H1 (cell line): ENCODE data around the gene EHBP1. TPM values are rescaled to one million over a fixed set of nuclear protein-coding genes. Genes with fewer than 3 reads are reported as not detected.

ENCODE experiments used
- CTCF ChIA-PET: fragments of 300-600 bp; sonication (Branson Sonifier 250); formaldehyde crosslinking; loops from one replicate; lab custom pipeline; 2021; ENCODE audit not compliant: partially characterized antibody; lab: Charles Lee
- POLR2A ChIA-PET: fragments of 300-600 bp; sonication (Branson Sonifier 250); formaldehyde crosslinking; loops from one replicate; lab custom pipeline; 2021; ENCODE audit warnings: inconsistent platforms; ENCODE audit not compliant: partially characterized antibody; lab: Charles Lee
- DNase-seq, 2 experiments: peaks; one replicate each; pipeline versions ENCODE4 v3.0.0 to v3.0.0-alpha.2; 2010 to 2022; ENCODE audit warnings: low spot score in 2 of 2, low read depth in 1 of 2, mixed read lengths in 1 of 2
- FAIRE-seq: peaks from 2 replicates; lab custom pipeline; 2011; peaks lifted over from hg19 to GRCh38; lab: Jason Lieb, UNC
- H2AFZ ChIP-seq: 2 replicates; pipeline ENCODE4 v1.8.1; 2012; ENCODE audit warnings: low read length, inconsistent platforms
- H2AK5ac ChIP-seq: 2 replicates; pipeline ENCODE4 v1.6.1; 2013; ENCODE audit warnings: low read depth, low read length
- H2BK120ac ChIP-seq: replicated peaks from 2 replicates; pipeline ENCODE3; 2013; ENCODE audit warnings: low read depth, low read length, inconsistent platforms
- H2BK12ac ChIP-seq: 2 replicates; pipeline ENCODE4 v1.6.1; 2013; ENCODE audit warnings: low read depth, low read length
- H2BK15ac ChIP-seq: 2 replicates; pipeline ENCODE4 v1.6.1; 2013; ENCODE audit warnings: low read length
- H2BK20ac ChIP-seq: 2 replicates; pipeline ENCODE4 v1.6.1; 2013; ENCODE audit warnings: low read length
- H2BK5ac ChIP-seq: 2 replicates; pipeline ENCODE4 v1.6.1; 2013; ENCODE audit warnings: low read depth, low read length
- H3K14ac ChIP-seq: 2 replicates; pipeline ENCODE4 v1.6.1; 2013; ENCODE audit warnings: inconsistent platforms; ENCODE audit not compliant: insufficient read length
- H3K18ac ChIP-seq: 2 replicates; pipeline ENCODE4 v1.6.1; 2013; ENCODE audit warnings: low read length; ENCODE audit errors: extremely low read depth
- H3K23ac ChIP-seq: 2 replicates; pipeline ENCODE4 v1.6.1; 2013; ENCODE audit warnings: inconsistent platforms; ENCODE audit not compliant: insufficient read length
- H3K23me2 ChIP-seq: 2 replicates; pipeline ENCODE4 v1.6.1; 2013; ENCODE audit warnings: low read depth, low read length
- H3K27ac ChIP-seq: 2 replicates; pipeline ENCODE4 v1.6.1; 2011; ENCODE audit warnings: low read depth, low read length, inconsistent platforms
- H3K27me3 ChIP-seq, 4 experiments: replicated peaks in 1 of 4; 1 replicate in 1 of 4; 2 replicates in 3 of 4; pipeline versions ENCODE4 v1.6.1 to v1.8.1; 2011 to 2013; ENCODE audit warnings: low read length in 3 of 4, mild to moderate bottlenecking in 3 of 4, inconsistent platforms in 2 of 4, mixed read lengths in 2 of 4, moderate library complexity in 1 of 4; ENCODE audit not compliant: control insufficient read depth in 3 of 4, insufficient read depth in 3 of 4; ENCODE audit errors: extremely low read depth in 1 of 4
- H3K36me3 ChIP-seq, 4 experiments: 2 replicates each; pipeline versions ENCODE4 v1.6.1 to v1.8.1; 2011 to 2013; ENCODE audit warnings: mild to moderate bottlenecking in 4 of 4, low read length in 3 of 4, moderate library complexity in 2 of 4, control low read depth in 1 of 4, inconsistent platforms in 1 of 4; ENCODE audit not compliant: insufficient read depth in 4 of 4, control insufficient read depth in 2 of 4
- H3K4ac ChIP-seq: replicated peaks from 2 replicates; pipeline ENCODE3; 2013; ENCODE audit warnings: low read length, low read depth, mixed read lengths, inconsistent platforms; ENCODE audit not compliant: insufficient read length
- H3K4me1 ChIP-seq, 4 experiments: replicated peaks in 1 of 4; 1 replicate in 1 of 4; 2 replicates in 3 of 4; pipeline versions ENCODE4 v1.6.1 to v1.8.1; 2011 to 2013; ENCODE audit warnings: low read length in 3 of 4, inconsistent platforms in 2 of 4, mixed read lengths in 1 of 4; ENCODE audit not compliant: insufficient read depth in 4 of 4, control insufficient read depth in 3 of 4
- H3K4me2 ChIP-seq, 2 experiments: 2 replicates each; pipeline versions ENCODE4 v1.6.1 to v1.8.1; 2011 to 2013; ENCODE audit warnings: low read depth in 2 of 2, low read length in 2 of 2, control low read depth in 1 of 2, inconsistent platforms in 1 of 2, mild to moderate bottlenecking in 1 of 2; ENCODE audit not compliant: insufficient read depth in 1 of 2
- H3K4me3 ChIP-seq, 4 experiments: fragments of 200-600, 300-600 bp in 1 of 4; sonication (generic), shearing (Covaris generic), sonication (Bioruptor Twin) in 1 of 4; 2 replicates each; pipeline versions ENCODE4 v1.5.1 to v1.8.1; 2011 to 2016; ENCODE audit warnings: low read length in 4 of 4, low read depth in 3 of 4, control low read depth in 2 of 4, inconsistent platforms in 2 of 4, mild to moderate bottlenecking in 2 of 4, mixed read lengths in 1 of 4, moderate library complexity in 1 of 4; ENCODE audit not compliant: insufficient read depth in 2 of 4; ENCODE audit errors: extremely low read depth in 1 of 4
- H3K56ac ChIP-seq: replicated peaks from 2 replicates; pipeline ENCODE3; 2013; ENCODE audit warnings: low read depth, mild to moderate bottlenecking, mixed read lengths, low read length, inconsistent platforms; ENCODE audit not compliant: insufficient read length
- H3K79me1 ChIP-seq: 2 replicates; pipeline ENCODE4 v1.6.1; 2013; ENCODE audit warnings: low read depth, low read length, control low read depth
- H3K79me2 ChIP-seq, 2 experiments: 2 replicates each; pipeline versions ENCODE4 v1.6.1 to v1.8.1; 2012 to 2013; ENCODE audit warnings: low read length in 2 of 2, mild to moderate bottlenecking in 2 of 2, inconsistent platforms in 1 of 2; ENCODE audit not compliant: insufficient read depth in 2 of 2, control insufficient read depth in 1 of 2
- H3K9ac ChIP-seq, 4 experiments: replicated peaks in 1 of 4; 1 replicate in 1 of 4; 2 replicates in 3 of 4; pipeline versions ENCODE4 v1.6.1 to v1.8.1; 2011 to 2013; ENCODE audit warnings: low read depth in 3 of 4, low read length in 3 of 4, control low read depth in 2 of 4, mild to moderate bottlenecking in 2 of 4, moderate library complexity in 2 of 4, inconsistent platforms in 1 of 4; ENCODE audit errors: extremely low read depth in 1 of 4
- H3K9me3 ChIP-seq, 2 experiments: 2 replicates each; pipeline versions ENCODE4 v1.6.1 to v1.8.1; 2012 to 2013; ENCODE audit warnings: mild to moderate bottlenecking in 2 of 2, moderate library complexity in 2 of 2, control low read depth in 1 of 2, inconsistent platforms in 1 of 2, low read depth in 1 of 2, low read length in 1 of 2, mixed read lengths in 1 of 2; ENCODE audit not compliant: insufficient read depth in 2 of 2
- H4K20me1 ChIP-seq, 2 experiments: replicated peaks in 1 of 2; 2 replicates each; pipeline versions ENCODE3 to v1.8.1; 2011 to 2013; ENCODE audit warnings: inconsistent platforms in 2 of 2, low read length in 2 of 2, mild to moderate bottlenecking in 1 of 2; ENCODE audit not compliant: insufficient read depth in 2 of 2, control insufficient read depth in 1 of 2
- H4K5ac ChIP-seq: 2 replicates; pipeline ENCODE4 v1.6.1; 2013; ENCODE audit warnings: low read length, low read depth, mixed read lengths, inconsistent platforms; ENCODE audit not compliant: insufficient read length
- H4K8ac ChIP-seq: 2 replicates; pipeline ENCODE4 v1.8.0; 2013; ENCODE audit warnings: mild to moderate bottlenecking, moderate library complexity, low read length, inconsistent platforms; ENCODE audit not compliant: insufficient read depth; ENCODE audit errors: extremely low read depth
- H4K91ac ChIP-seq: replicated peaks from 2 replicates; pipeline ENCODE3; 2013; ENCODE audit warnings: low read length, mixed read lengths, inconsistent platforms; ENCODE audit not compliant: insufficient read length
- BACH1 ChIP-seq: IDR thresholded peaks from 2 replicates; pipeline ENCODE4 v1.6.1; 2012; ENCODE audit warnings: low read length, improper control_type of control experiment
- CTBP2 ChIP-seq: IDR thresholded peaks from 2 replicates; pipeline ENCODE4 v1.7.0; 2011; ENCODE audit warnings: borderline replicate concordance, mild to moderate bottlenecking, moderate library complexity, mixed read lengths, low read length; ENCODE audit not compliant: insufficient read depth, insufficient read length
- EZH2 ChIP-seq: fragments of 200-600 bp; sonication (generic); IDR thresholded peaks from 2 replicates; pipeline ENCODE4 v1.7.1; 2012; ENCODE audit warnings: low read depth, mild to moderate bottlenecking, moderate library complexity, low read length, inconsistent platforms; ENCODE audit not compliant: severe bottlenecking
- HDAC6 ChIP-seq: IDR thresholded peaks from one replicate; pipeline ENCODE4 v1.7.1; 2012; ENCODE audit warnings: low read depth, mild to moderate bottlenecking, inconsistent platforms, low read length, moderate library complexity
- RNF2 ChIP-seq: fragments of 200-900, 300-1000 bp; sonication (generic); IDR thresholded peaks from 2 replicates; pipeline ENCODE4 v1.7.1; 2016; ENCODE audit warnings: borderline replicate concordance, low read depth, mild to moderate bottlenecking, antibody characterized with exemption, low read length; ENCODE audit not compliant: poor library complexity, severe bottlenecking; ENCODE audit errors: missing control alignments
- TAF7 ChIP-seq: optimal IDR thresholded peaks from 2 replicates; pipeline ENCODE3; 2011; ENCODE audit warnings: low read depth, mild to moderate bottlenecking, inconsistent platforms, low read length, moderate library complexity, borderline replicate concordance
- TCF12 ChIP-seq: IDR thresholded peaks from 2 replicates; pipeline ENCODE4 v1.6.1; 2011; ENCODE audit warnings: low read depth, mild to moderate bottlenecking, low read length
- WGBS, 2 experiments: shearing (Covaris generic) in 1 of 2; methylation state at CpG; one replicate each; pipeline versions ENCODE4 v1.1.6 to v1.1.7; 2013 to 2015; ENCODE audit warnings: low lambda C conversion rate in 2 of 2, mixed read lengths in 2 of 2, inconsistent platforms in 1 of 2, low coverage in 1 of 2, missing lambda C conversion rate in 1 of 2; ENCODE audit not compliant: insufficient replicate concordance in 2 of 2, insufficient coverage in 1 of 2, insufficient read length in 1 of 2; ENCODE audit errors: extremely low coverage in 1 of 2, missing lambda C conversion rate in 1 of 2; 5-methylcytosine and 5-hydroxymethylcytosine counted together
- polyA plus RNA-seq, 7 experiments: library from polyadenylated mRNA; depleted of rRNA in 3 of 7; stranded (reverse) in 5 of 7; unstranded in 2 of 7; fragments of >200 nt in 5 of 7; fragments of 200-250 nt in 2 of 7; gene quantifications; 1 replicate in 5 of 7; 2 replicates in 1 of 7; 4 replicates in 1 of 7; pipeline versions ENCODE4 v1.2.1 to v1.2.3, GENCODE V29; 2011 to 2013; ENCODE audit warnings: missing spikeins in 2 of 7, mixed read lengths in 2 of 7
- total RNA-seq: library from RNA; stranded (reverse); fragmentation: NEBNext Ultra II Directional; extraction: Animal tissue kit (Norgen Biotek cat#: 25700); gene quantifications from 2 replicates; pipeline ENCODE4 v1.2.1, GENCODE V29; 2021

The EHBP1 gene
- total and polyA plus RNA-seq, 2 of the 8 experiments (the other 6 are each of a cell fraction or from before 2014, with no cell fraction given) = 12.0 to 64.1 TPM

GRCh38 chr2:63057249-63058143 lies 352.0 kb downstream of the EHBP1 start:
- ChIA-PET POLR2A (interaction anchor here (0.6 to 4.9 kb wide), 5 partner anchors 10 to 470 kb away, joined by 3 to 32 read pairs (median 5); partner anchors contain the start of gene OTX1), CTCF (interaction anchor here (0.6 to 6.5 kb wide), 6 partner anchors 11 to 600 kb away, joined by 3 to 50 read pairs (median 4); no protein-coding TSS in a partner anchor)
- 0 out of 2 replicates have a peak overlapping the region, but pooled peaks have one; percentile 52 for H2BK12ac ChIP-seq
- peaks cover 6 to 18% of the 10 kb centered on the region in 2 experiments for H4K20me1 ChIP-seq
- no peak overlapping the region for H2AFZ ChIP-seq
- no peak overlapping the region for H3K23ac ChIP-seq
- H3K4me3 ChIP-seq = peak overlapping the region in 3 of 4 experiments; percentile 16 to 56 (median 20); a peak in 5 of 8 replicates
- H2BK20ac ChIP-seq = 0 out of 2 replicates have a peak overlapping the region, but pooled peaks have one; percentile 32
- FAIRE-seq = no peak
- no peak overlapping the region for H2BK15ac ChIP-seq
- H3K56ac ChIP-seq = no peak overlapping the region
- no peaks in the 10 kb centered on the region for H3K79me1 ChIP-seq
- H3K9me3 ChIP-seq = no peaks in the 10 kb centered on the region
- no peak overlapping the region for H4K91ac ChIP-seq
- DNase-seq = peak in 1 of 2 experiments; percentile 68
- H2BK120ac ChIP-seq = no peak overlapping the region
- no peaks in the 10 kb centered on the region for H3K79me2 ChIP-seq
- no peak overlapping the region for H3K14ac ChIP-seq
- H2BK5ac ChIP-seq = no peak overlapping the region
- H4K8ac ChIP-seq = no peak overlapping the region
- H3K23me2 ChIP-seq = peaks cover 14% of the 10 kb centered on the region
- H3K27me3 ChIP-seq = peaks cover 66 to 98% (median 86%) of the 10 kb centered on the region in 4 experiments
- no peak overlapping the region for H3K27ac ChIP-seq
- TF ChIP-seq TCF12 = no peak
- no peak for TF ChIP-seq TAF7
- TF ChIP-seq EZH2 = peak; percentile 57
- TF ChIP-seq RNF2 = peak; percentile 85
- peak; percentile 51; the same call in 1 of the 2 replicates for TF ChIP-seq BACH1
- peak; percentile 1 for TF ChIP-seq CTBP2
- no peak for TF ChIP-seq HDAC6
- H3K4me1 ChIP-seq = peaks cover 9 to 52% (median 40%) of the 10 kb centered on the region in 4 experiments
- WGBS, 2 experiments = 4% methylated on average over 33 of the region's 35 CpGs; no CpG with 5 or more reads in 1 of the 2 experiments
- H4K5ac ChIP-seq = no peak overlapping the region
- peak overlapping the region; percentile 84 to 86 for H3K4me2 ChIP-seq
- H2AK5ac ChIP-seq = no peak overlapping the region
- H3K36me3 ChIP-seq = peaks cover 0 to 11% (median 0%) of the 10 kb centered on the region in 4 experiments; a peak in 2 of 8 replicates
- no peak overlapping the region for H3K9ac ChIP-seq
- H3K4ac ChIP-seq = no peak overlapping the region
- no peak overlapping the region; the same call in none of the 2 replicates for H3K18ac ChIP-seq
